ES-I3 (cell line): ENCODE results near the gene PRDM10.

Experiments
- H3K36me3 ChIP-seq: 2 replicates; pipeline ENCODE4 v1.6.1; 2013; ENCODE audit warnings: mild to moderate bottlenecking, low read length, control low read depth, moderate library complexity; ENCODE audit not compliant: insufficient read depth
- H3K4me1 ChIP-seq: 2 replicates; pipeline ENCODE4 v1.6.1; 2013; ENCODE audit warnings: mild to moderate bottlenecking, control low read depth, low read length; ENCODE audit not compliant: insufficient read depth
- H3K9ac ChIP-seq: 2 replicates; pipeline ENCODE4 v1.6.1; 2013; ENCODE audit warnings: low read depth, mild to moderate bottlenecking, low read length, moderate library complexity
- H3K9me3 ChIP-seq: 2 replicates; pipeline ENCODE4 v1.6.1; 2013; ENCODE audit warnings: mild to moderate bottlenecking, low read length, moderate library complexity; ENCODE audit not compliant: control insufficient read depth, insufficient read depth

Gene PRDM10

GRCh38 chr11:130000552-130001176 is 2.0 kb downstream of the PRDM10 start:
- Histone ChIP-seq H3K36me3 (no peaks in the 10 kb centered on the region), H3K9ac (peak overlapping the region; percentile 98; the same call in 1 of the 2 replicates), H3K9me3 (no peaks in the 10 kb centered on the region), H3K4me1 (no peaks in the 10 kb centered on the region)

- Histone ChIP-seq H3K4me1 (no peaks in the 10 kb centered on the region), H3K36me3 (no peaks in the 10 kb centered on the region), H3K9ac (no peak overlapping the region), H3K9me3 (no peaks in the 10 kb centered on the region)
Measured at GRCh38 chr11:129999407-129999806, 3.2 kb downstream of the PRDM10 start.

GRCh38 chr11:129998905-129999304 is 3.7 kb downstream of the PRDM10 start:
- H3K4me1 ChIP-seq: no peaks in the 10 kb centered on the region
- H3K9ac ChIP-seq: no peak overlapping the region
- no peaks in the 10 kb centered on the region for H3K9me3 ChIP-seq
- no peaks in the 10 kb centered on the region for H3K36me3 ChIP-seq

DNA sequence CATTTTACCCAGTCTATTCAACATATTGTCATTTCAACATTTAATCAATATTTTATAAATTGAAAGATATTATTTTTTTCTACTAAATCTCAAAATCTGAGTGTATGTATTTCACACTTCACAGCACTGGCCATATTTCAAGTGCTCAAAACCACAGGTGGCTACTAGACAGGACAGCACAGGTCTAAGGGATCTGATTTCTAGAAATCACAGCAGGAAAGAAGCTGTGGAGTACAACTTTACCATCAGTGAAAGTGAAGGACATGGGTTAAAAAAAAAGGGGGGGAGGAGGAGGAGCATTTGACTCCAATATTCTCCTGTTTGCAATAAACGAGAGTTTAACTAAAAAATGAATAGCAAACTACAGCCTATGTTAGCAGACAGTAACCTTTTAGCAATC is 4.5 kb downstream of the PRDM10 start:
- Histone ChIP-seq H3K36me3 (no peaks in the 10 kb centered on the region), H3K4me1 (no peaks in the 10 kb centered on the region), H3K9me3 (no peaks in the 10 kb centered on the region), H3K9ac (no peak overlapping the region)

GRCh38 chr11:129997513-129997912 is 5.1 kb downstream of the PRDM10 start:
- Histone ChIP-seq H3K9ac (no peak overlapping the region), H3K9me3 (no peaks in the 10 kb centered on the region), H3K36me3 (no peaks in the 10 kb centered on the region), H3K4me1 (peaks cover 1% of the 10 kb centered on the region; the same call in 1 of the 2 replicates)

GRCh38 chr11:129996113-129996870 is 6.3 kb downstream of the PRDM10 start:
- H3K36me3 ChIP-seq: no peaks in the 10 kb centered on the region
- H3K4me1 ChIP-seq: peaks cover 7% of the 10 kb centered on the region; the same call in 1 of the 2 replicates
- H3K9ac ChIP-seq: no peak overlapping the region
- H3K9me3 ChIP-seq: no peaks in the 10 kb centered on the region

DNA sequence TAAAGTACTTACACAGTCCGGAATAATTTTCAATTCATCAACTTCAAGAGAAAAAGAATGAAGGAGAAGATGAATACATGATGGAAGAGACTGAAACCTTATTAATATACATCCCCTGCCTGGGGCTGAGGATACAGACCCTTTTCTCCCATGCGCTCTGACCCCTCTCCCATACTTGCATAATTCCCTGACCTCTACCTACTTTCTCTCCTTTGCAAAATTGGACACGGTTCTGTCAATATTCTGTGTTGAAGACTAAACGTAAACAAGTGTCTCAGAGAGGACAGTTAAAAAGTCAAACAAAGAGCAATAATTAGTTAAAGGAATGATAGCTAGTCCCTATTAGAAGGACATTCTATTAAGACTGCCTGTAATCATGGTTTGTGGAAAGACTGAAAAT is 7.5 kb downstream of the PRDM10 start:
- no peaks in the 10 kb centered on the region for H3K9me3 ChIP-seq
- peaks cover 7% of the 10 kb centered on the region; the same call in 1 of the 2 replicates for H3K4me1 ChIP-seq
- no peak overlapping the region for H3K9ac ChIP-seq
- H3K36me3 ChIP-seq: no peaks in the 10 kb centered on the region

DNA sequence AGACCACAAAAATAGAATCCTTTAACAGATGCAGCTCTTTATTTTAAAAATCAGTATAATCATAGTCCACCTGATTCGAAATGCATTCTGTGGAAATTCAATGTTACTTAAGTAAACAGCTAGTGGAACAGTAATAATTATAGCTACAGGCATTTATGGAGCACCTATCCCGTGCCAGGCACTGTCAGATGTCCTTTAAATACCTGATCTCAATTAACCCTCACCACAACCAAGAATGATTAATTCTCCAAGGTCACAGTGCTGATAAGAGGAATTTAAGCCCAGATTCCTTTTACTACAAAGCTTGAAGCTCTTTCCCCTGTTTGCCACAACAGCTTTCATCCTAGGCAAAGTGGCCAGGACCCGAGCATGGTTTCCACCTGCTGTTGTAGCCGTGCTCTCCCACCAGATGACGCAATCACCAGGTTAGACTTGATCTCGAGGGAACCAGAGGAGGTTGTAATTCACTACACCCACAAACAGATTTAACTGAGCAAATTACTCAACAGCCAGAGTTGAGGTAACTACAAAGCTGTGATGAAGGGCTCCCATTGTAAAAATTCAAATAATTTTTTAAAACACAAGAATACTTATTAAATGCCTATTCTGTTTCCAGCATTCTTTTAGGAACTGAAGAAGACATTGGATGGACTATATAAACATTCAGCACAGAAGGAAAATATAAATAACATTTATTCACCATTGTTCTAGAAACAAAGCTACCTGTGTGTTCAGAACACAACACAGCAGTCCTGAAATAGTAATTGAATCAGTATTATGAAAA is 10.3 kb downstream of the PRDM10 start:
- peaks cover 7% of the 10 kb centered on the region; the same call in 1 of the 2 replicates for H3K4me1 ChIP-seq
- H3K9me3 ChIP-seq: no peaks in the 10 kb centered on the region
- no peaks in the 10 kb centered on the region for H3K36me3 ChIP-seq
- H3K9ac ChIP-seq: no peak overlapping the region

- H3K9me3 ChIP-seq: no peaks in the 10 kb centered on the region
- H3K9ac ChIP-seq: no peak overlapping the region
- peaks cover 7% of the 10 kb centered on the region; the same call in 1 of the 2 replicates for H3K4me1 ChIP-seq
- H3K36me3 ChIP-seq: no peaks in the 10 kb centered on the region
Measured at GRCh38 chr11:129989149-129989813, 13.4 kb downstream of the PRDM10 start.

DNA sequence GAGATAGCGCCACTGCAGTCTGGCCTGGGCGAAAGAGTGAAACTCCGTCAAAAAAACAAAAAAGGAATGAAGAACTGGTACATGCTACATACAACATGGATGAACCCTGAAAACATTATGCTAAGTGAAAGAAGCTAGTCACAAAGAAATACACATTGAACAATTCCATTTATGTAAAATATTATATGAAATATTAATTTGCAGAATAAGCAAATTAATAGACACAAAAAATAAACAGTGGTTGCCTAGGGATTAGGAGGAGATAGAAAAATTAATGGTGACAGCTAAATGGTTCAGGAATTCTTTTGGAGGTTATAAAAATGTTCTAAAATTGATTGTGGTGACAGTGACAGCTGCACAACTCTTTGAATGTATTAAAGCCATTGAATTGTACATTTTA is 14.7 kb downstream of the PRDM10 start:
- H3K4me1 ChIP-seq: peaks cover 7% of the 10 kb centered on the region; the same call in 1 of the 2 replicates
- no peak overlapping the region for H3K9ac ChIP-seq
- H3K36me3 ChIP-seq: no peaks in the 10 kb centered on the region
- H3K9me3 ChIP-seq: no peaks in the 10 kb centered on the region

GRCh38 chr11:129985823-129986222 is 16.8 kb downstream of the PRDM10 start:
- Histone ChIP-seq H3K9ac (no peak overlapping the region), H3K9me3 (no peaks in the 10 kb centered on the region), H3K4me1 (no peaks in the 10 kb centered on the region), H3K36me3 (no peaks in the 10 kb centered on the region; the same call in 1 of the 2 replicates)

GRCh38 chr11:129980086-129980485 is 22.5 kb downstream of the PRDM10 start:
- Histone ChIP-seq H3K36me3 (no peaks in the 10 kb centered on the region; the same call in 1 of the 2 replicates), H3K4me1 (no peaks in the 10 kb centered on the region), H3K9ac (no peak overlapping the region), H3K9me3 (no peaks in the 10 kb centered on the region)

GRCh38 chr11:129979046-129979605 is 23.5 kb downstream of the PRDM10 start:
- no peaks in the 10 kb centered on the region; the same call in 1 of the 2 replicates for H3K4me1 ChIP-seq
- H3K36me3 ChIP-seq: no peaks in the 10 kb centered on the region; the same call in 1 of the 2 replicates
- H3K9ac ChIP-seq: no peak overlapping the region
- H3K9me3 ChIP-seq: no peaks in the 10 kb centered on the region

GRCh38 chr11:129978447-129978846 is 24.2 kb downstream of the PRDM10 start:
- Histone ChIP-seq H3K4me1 (peaks cover 3% of the 10 kb centered on the region; the same call in 1 of the 2 replicates), H3K9ac (no peak overlapping the region), H3K9me3 (no peaks in the 10 kb centered on the region), H3K36me3 (no peaks in the 10 kb centered on the region; the same call in 1 of the 2 replicates)
